Breast epithelium (tissue), 4 donors: ENCODE results near the gene RIT2. TPM values are rescaled to one million over a fixed set of nuclear protein-coding genes. Genes with fewer than 3 reads are reported as not detected.

Source experiments
- DNase-seq, 2 donors: peaks; one replicate each; pipeline ENCODE4 v3.0.0-alpha.2; 2019; ENCODE audit warnings: low spot score in 2 of 2
- H3K27ac ChIP-seq, 2 donors: fragments of 200-600 bp; sonication (generic) in 1 of 2; one replicate each; pipeline ENCODE4 v1.5.1; 2016 to 2019; ENCODE audit warnings: mild to moderate bottlenecking in 1 of 2
- H3K27me3 ChIP-seq, 2 donors: fragments of 200-600 bp; sonication (generic) in 1 of 2; one replicate each; pipeline versions ENCODE4 v1.5.1 to v1.6.0; 2017 to 2019; ENCODE audit warnings: control low read depth in 1 of 2, mild to moderate bottlenecking in 1 of 2
- H3K36me3 ChIP-seq: fragments of 200-600 bp; one replicate; pipeline ENCODE4 v1.5.1; 2019
- H3K4me1 ChIP-seq, 2 donors: fragments of 200-600 bp; sonication (generic); one replicate each; pipeline ENCODE4 v1.5.1; 2016 to 2019; ENCODE audit warnings: control low read depth in 1 of 2
- H3K4me3 ChIP-seq, 3 donors: fragments of 200-600 bp; sonication (generic); 1 replicate in 2 of 3; 2 replicates in 1 of 3; pipeline ENCODE4 v1.5.1; 2016 to 2019; ENCODE audit warnings: mild to moderate bottlenecking in 3 of 3, moderate library complexity in 2 of 3
- H3K9me3 ChIP-seq, 2 donors: fragments of 200-600 bp; sonication (generic) in 1 of 2; one replicate each; pipeline ENCODE4 v1.5.1; 2016 to 2019; ENCODE audit warnings: control low read depth in 1 of 2
- CTCF ChIP-seq, 3 donors: fragments of 450-650 bp; IDR thresholded peaks; one replicate each; pipeline ENCODE4 v1.5.1; 2016 to 2017; ENCODE audit warnings: antibody characterized with exemption in 3 of 3, mild to moderate bottlenecking in 3 of 3, moderate library complexity in 3 of 3
- POLR2A ChIP-seq: fragments of 450-650 bp; IDR thresholded peaks from one replicate; pipeline ENCODE4 v1.6.1; 2016; ENCODE audit warnings: antibody characterized with exemption, mild to moderate bottlenecking, moderate library complexity
- POLR2AphosphoS5 ChIP-seq, 3 donors: sonication (generic); formaldehyde crosslinking; IDR thresholded peaks; one replicate each; pipeline ENCODE4 v1.6.1; 2017; ENCODE audit warnings: antibody characterized with exemption in 3 of 3
- intact Hi-C: fragments of 100-400 bp; cut with DNase I; formaldehyde crosslinking; loops from one replicate; pipeline ENCODE4 v1.15.1; 2023; ENCODE audit warnings: low total_unique reads
- total RNA-seq, 3 donors: library from RNA; depleted of rRNA; stranded (reverse); fragments of >200 nt; gene quantifications; one replicate each; pipeline ENCODE4 v1.1.0, GENCODE V29; 2016

Gene RIT2
- total RNA-seq, 3 donors from 2014 or later = not detected

GRCh38 chr18:43061318-43061717 lies 54.2 kb downstream of the RIT2 start:
- Histone ChIP-seq H3K4me3 (no peak overlapping the region), H3K27ac (no peak overlapping the region), H3K4me1 (no peaks in the 10 kb centered on the region), H3K36me3 (no peaks in the 10 kb centered on the region), H3K9me3 (no peaks in the 10 kb centered on the region), H3K27me3 (no peaks in the 10 kb centered on the region)
- TF ChIP-seq POLR2AphosphoS5 (IDR thresholded peaks at IDR 0.05) (no peak), CTCF (IDR thresholded peaks at IDR 0.05) (no peak), POLR2A (no peak)
- DNase-seq = no peak
- intact Hi-C loops = no loop called here

- DNase-seq = no peak
- Histone ChIP-seq H3K36me3 (no peaks in the 10 kb centered on the region), H3K9me3 (no peaks in the 10 kb centered on the region), H3K27ac (no peak overlapping the region), H3K27me3 (no peaks in the 10 kb centered on the region), H3K4me3 (no peak overlapping the region), H3K4me1 (no peaks in the 10 kb centered on the region)
- intact Hi-C loops = no loop called here
- TF ChIP-seq CTCF (IDR thresholded peaks at IDR 0.05) (no peak), POLR2A (no peak), POLR2AphosphoS5 (IDR thresholded peaks at IDR 0.05) (no peak)
These were observed 55.5 kb downstream of the RIT2 start for GRCh38 chr18:43060020-43060419.

GRCh38 chr18:43054815-43055519 lies 60.5 kb downstream of the RIT2 start:
- H3K4me1 ChIP-seq = no peaks in the 10 kb centered on the region
- no peak for DNase-seq
- H3K36me3 ChIP-seq = no peaks in the 10 kb centered on the region
- H3K9me3 ChIP-seq = no peaks in the 10 kb centered on the region
- intact Hi-C loops = no loop called here
- no peak overlapping the region for H3K4me3 ChIP-seq
- H3K27me3 ChIP-seq = no peaks in the 10 kb centered on the region
- H3K27ac ChIP-seq = no peak overlapping the region
- TF ChIP-seq CTCF (IDR thresholded peaks at IDR 0.05) = no peak
- no peak for TF ChIP-seq POLR2AphosphoS5 (IDR thresholded peaks at IDR 0.05)
- TF ChIP-seq POLR2A = no peak

GRCh38 chr18:43049021-43049420 lies 66.5 kb downstream of the RIT2 start:
- DNase-seq = no peak
- Histone ChIP-seq H3K4me1 (no peaks in the 10 kb centered on the region), H3K9me3 (no peaks in the 10 kb centered on the region), H3K27ac (no peak overlapping the region), H3K4me3 (no peak overlapping the region), H3K27me3 (no peaks in the 10 kb centered on the region), H3K36me3 (no peaks in the 10 kb centered on the region)
- TF ChIP-seq CTCF (IDR thresholded peaks at IDR 0.05) = no peak
- TF ChIP-seq POLR2A = no peak
- TF ChIP-seq POLR2AphosphoS5 (IDR thresholded peaks at IDR 0.05) = no peak
- intact Hi-C loops = no loop called here

GRCh38 chr18:43046322-43046721 lies 69.2 kb downstream of the RIT2 start:
- Histone ChIP-seq H3K27me3 (no peaks in the 10 kb centered on the region), H3K27ac (no peak overlapping the region), H3K9me3 (no peaks in the 10 kb centered on the region), H3K36me3 (no peaks in the 10 kb centered on the region), H3K4me3 (no peak overlapping the region), H3K4me1 (no peaks in the 10 kb centered on the region)
- TF ChIP-seq POLR2A = no peak
- no peak for TF ChIP-seq POLR2AphosphoS5 (IDR thresholded peaks at IDR 0.05)
- TF ChIP-seq CTCF (IDR thresholded peaks at IDR 0.05) = no peak
- DNase-seq = no peak
- intact Hi-C loops = no loop called here
